WTC11 (cell line): ENCODE data around the gene SMIM22.
"Not testable (repeated sequence)": the region's sequence is repeated elsewhere in the genome, so short reads cannot be mapped to it uniquely, and the experiment has no call there.

Source experiments
- CTCF ChIP-seq: fragments of 200-600 bp; IDR thresholded peaks from 2 replicates; pipeline ENCODE4 v1.8.0; 2022; ENCODE audit warnings: antibody characterized with exemption
- ESRRA ChIP-seq: sonication (generic); formaldehyde crosslinking; IDR thresholded peaks from 2 replicates; pipeline ENCODE4 v1.8.1; 2022; ENCODE audit warnings: mild to moderate bottlenecking, missing genetic modification reagents, borderline replicate concordance
- MYBL2 ChIP-seq: sonication (generic); formaldehyde crosslinking; IDR thresholded peaks from 2 replicates; pipeline ENCODE4 v1.8.1; 2023; ENCODE audit warnings: mild to moderate bottlenecking, moderate library complexity, missing genetic modification reagents
- NR2C2 ChIP-seq: sonication (generic); formaldehyde crosslinking; IDR thresholded peaks from 2 replicates; pipeline ENCODE4 v1.8.0; 2022; ENCODE audit warnings: mild to moderate bottlenecking, missing genetic modification reagents
- RELA ChIP-seq: sonication (generic); formaldehyde crosslinking; IDR thresholded peaks from 2 replicates; pipeline ENCODE4 v1.8.1; 2022; ENCODE audit warnings: missing genetic modification reagents, mild to moderate bottlenecking, borderline replicate concordance
- SP1 ChIP-seq: sonication (generic); formaldehyde crosslinking; conservative IDR thresholded peaks from 2 replicates; pipeline ENCODE4 v1.8.1; 2022; ENCODE audit warnings: missing genetic modification reagents
- TCF7 ChIP-seq: sonication (generic); formaldehyde crosslinking; IDR thresholded peaks from 2 replicates; pipeline ENCODE4 v1.8.0; 2022; ENCODE audit warnings: mild to moderate bottlenecking, low read depth, missing genetic modification reagents, moderate library complexity
- ZBTB21 ChIP-seq: sonication (generic); formaldehyde crosslinking; IDR thresholded peaks from 2 replicates; pipeline ENCODE4 v1.8.1; 2023; ENCODE audit warnings: mild to moderate bottlenecking, missing genetic modification reagents, borderline replicate concordance
- TF ChIP-seq, protein P1 (sequence below): sonication (generic); formaldehyde crosslinking; IDR thresholded peaks from 2 replicates; pipeline ENCODE4 v1.8.1; 2023; ENCODE audit warnings: mild to moderate bottlenecking, missing genetic modification reagents
- TF ChIP-seq, protein P2 (sequence below): sonication (generic); formaldehyde crosslinking; IDR thresholded peaks from 2 replicates; pipeline ENCODE4 v1.8.1; 2022; ENCODE audit warnings: low read depth, mild to moderate bottlenecking, moderate library complexity, missing genetic modification reagents, borderline replicate concordance

GRCh38 chr16:4784444-4784987 lies 10.7 kb upstream of the SMIM22 start:
- not testable (repeated sequence) for TF ChIP-seq CTCF; MYBL2 (CRISPR knock-in tag); NR2C2 (CRISPR knock-in tag); SP1 (CRISPR knock-in tag); TCF7 (CRISPR knock-in tag); ZBTB21 (CRISPR knock-in tag); RELA (CRISPR knock-in tag); ESRRA (CRISPR knock-in tag)
- TF ChIP-seq, protein P1, sequence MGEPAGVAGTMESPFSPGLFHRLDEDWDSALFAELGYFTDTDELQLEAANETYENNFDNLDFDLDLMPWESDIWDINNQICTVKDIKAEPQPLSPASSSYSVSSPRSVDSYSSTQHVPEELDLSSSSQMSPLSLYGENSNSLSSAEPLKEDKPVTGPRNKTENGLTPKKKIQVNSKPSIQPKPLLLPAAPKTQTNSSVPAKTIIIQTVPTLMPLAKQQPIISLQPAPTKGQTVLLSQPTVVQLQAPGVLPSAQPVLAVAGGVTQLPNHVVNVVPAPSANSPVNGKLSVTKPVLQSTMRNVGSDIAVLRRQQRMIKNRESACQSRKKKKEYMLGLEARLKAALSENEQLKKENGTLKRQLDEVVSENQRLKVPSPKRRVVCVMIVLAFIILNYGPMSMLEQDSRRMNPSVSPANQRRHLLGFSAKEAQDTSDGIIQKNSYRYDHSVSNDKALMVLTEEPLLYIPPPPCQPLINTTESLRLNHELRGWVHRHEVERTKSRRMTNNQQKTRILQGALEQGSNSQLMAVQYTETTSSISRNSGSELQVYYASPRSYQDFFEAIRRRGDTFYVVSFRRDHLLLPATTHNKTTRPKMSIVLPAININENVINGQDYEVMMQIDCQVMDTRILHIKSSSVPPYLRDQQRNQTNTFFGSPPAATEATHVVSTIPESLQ = not testable (repeated sequence)
- TF ChIP-seq, protein P2, sequence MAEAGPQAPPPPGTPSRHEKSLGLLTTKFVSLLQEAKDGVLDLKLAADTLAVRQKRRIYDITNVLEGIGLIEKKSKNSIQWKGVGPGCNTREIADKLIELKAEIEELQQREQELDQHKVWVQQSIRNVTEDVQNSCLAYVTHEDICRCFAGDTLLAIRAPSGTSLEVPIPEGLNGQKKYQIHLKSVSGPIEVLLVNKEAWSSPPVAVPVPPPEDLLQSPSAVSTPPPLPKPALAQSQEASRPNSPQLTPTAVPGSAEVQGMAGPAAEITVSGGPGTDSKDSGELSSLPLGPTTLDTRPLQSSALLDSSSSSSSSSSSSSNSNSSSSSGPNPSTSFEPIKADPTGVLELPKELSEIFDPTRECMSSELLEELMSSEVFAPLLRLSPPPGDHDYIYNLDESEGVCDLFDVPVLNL = not testable (repeated sequence)
